Measurements from ENCODE around the gene CCDC91.
"Not testable (repeated sequence)": the region's sequence is repeated elsewhere in the genome, so short reads cannot be mapped to it uniquely, and the experiment has no call there.

CCDC91 gene

DNA sequence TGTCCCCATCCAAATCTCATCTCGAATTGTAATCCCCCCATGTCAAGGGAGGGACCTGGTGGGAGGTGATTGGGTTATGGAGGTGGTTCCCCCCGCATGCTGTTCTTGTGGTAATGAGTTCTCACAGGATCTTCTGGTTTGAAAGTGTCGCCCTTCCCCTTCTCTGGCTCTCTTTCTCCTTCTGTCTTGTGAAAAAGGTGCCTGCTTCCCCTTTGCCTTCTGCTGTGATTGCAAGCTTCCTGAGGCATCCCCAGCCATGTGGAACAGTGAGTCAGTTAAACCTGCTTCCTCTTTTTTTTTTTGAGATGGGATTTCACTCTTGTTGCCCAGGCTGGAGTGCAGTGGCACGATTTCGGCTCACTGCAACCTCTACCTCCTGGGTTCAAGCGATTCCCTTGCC, 104.0 kb downstream of the CCDC91 start:
- no peak for DNase-seq

DNA sequence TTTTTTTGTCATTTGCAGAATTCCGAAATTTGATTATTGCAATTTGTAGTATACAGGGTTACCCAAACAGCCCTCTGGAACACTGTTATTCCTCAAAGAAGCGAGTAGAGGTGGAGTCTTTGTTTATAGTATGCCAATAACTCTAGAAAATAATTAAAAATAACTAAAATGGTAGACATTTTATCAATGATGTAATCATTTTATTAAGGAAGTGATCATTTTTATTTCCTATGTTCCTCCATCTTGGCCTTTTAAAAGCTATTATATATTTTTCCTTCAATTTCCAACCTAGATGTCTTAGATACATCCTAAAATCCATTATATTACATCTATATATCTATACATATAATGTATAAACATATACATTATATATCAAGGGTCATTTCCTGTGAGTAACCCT, 106.0 kb downstream of the CCDC91 start:
- no peak for DNase-seq

- no peak for DNase-seq
These were observed 112.9 kb downstream of the CCDC91 start for GRCh38 chr12:28303192-28303591.

DNA sequence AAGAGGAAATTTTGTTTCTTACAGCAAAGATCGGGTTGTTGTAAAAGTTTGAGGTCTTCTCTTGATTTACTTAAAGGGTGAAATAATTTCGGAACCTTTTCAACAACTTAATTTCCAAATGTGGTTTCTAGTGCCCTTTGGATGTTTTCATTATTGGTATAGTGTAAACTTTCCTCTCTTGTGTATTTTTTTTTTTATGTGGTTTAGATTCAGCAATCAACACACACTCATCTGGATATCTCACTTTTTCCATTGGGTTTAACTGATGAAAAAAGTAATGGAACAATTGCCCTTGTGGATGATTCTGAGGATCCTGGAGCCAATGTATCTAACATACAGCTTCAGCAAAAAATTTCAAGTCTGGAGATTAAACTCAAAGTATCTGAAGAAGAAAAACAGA, 116.3 kb downstream of the CCDC91 start:
- no peak for DNase-seq

DNA sequence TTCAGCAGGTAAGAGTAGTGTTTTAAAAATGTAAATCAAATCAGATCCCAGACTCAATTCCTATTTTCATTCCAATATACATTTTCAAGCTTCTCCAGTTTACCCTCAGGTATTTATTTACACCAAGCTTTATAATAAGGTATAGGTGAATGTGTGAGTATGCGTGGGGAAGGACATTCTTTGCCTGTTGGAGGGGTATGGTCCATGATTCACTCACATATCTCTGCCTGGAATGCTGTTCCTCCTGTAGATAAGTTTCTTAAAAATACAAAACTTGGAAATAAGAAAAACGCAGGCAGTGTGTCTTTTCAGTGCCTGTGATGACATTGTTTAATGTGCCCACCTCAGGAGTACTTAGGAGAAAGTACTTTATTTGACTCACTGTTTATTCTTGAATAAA, 118.6 kb downstream of the CCDC91 start:
- no peak for DNase-seq

DNA sequence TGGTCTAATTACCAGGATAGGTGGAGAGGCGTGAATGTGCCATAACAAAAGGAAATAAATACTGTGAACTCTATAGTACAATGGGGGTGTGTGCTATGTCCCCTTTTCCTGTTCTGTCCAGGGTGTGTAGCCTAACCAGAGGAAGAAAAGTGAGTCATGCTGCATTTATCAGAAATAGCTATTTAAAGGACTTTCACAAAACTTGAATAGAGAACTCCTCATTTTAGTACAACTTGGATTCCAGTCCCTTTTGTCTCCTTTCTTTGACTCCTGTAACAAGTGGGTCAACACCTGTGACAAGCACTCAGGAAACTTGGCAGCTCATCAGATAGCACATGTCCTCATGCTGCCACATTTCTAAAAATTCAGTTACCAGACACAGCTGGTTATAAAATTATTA, 123.4 kb downstream of the CCDC91 start:
- no peak for DNase-seq

- DNase-seq, result no peak
These were observed 125.8 kb downstream of the CCDC91 start for GRCh38 chr12:28316049-28316448.

- no peak for DNase-seq
These were observed 128.0 kb downstream of the CCDC91 start for GRCh38 chr12:28318273-28318672.

DNA sequence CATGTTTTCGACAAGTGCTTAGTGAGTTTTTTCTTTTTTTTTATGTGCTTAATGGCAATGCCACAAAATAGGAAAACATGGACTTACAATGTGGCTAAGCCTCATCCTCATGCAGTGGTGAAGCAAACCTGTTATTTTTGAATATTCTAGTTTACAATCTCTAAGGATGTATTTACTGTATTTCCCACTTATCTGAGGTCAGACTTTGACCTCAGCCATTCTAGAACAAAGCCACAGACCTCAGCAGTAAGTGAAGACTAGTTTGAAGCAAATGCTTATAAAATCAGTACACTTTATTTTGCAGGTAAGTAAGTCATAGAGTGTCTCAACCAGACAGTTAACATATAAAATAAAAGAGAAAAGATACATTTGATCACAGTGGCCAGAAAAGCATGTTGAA, 130.1 kb downstream of the CCDC91 start:
- no peak for DNase-seq

DNA sequence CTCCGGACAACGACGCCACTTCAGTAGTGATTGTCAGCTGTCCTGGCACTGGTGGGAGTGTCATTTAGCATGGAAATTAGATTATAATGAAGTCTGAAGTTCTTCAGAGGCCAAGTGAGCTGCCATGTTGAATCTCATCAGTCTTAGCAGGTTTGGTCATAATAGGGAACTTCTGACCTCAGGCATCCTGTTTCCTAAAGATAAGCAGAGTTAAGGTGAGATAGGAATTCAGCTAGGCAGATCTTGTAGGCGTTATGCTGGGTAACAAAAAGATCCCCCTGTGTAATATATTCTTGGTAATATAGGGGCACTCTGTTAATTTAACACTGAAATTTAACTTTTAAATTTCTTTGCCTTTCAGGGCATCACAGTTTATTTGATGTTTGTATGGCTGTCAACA, 137.5 kb downstream of the CCDC91 start:
- DNase-seq, result no peak

- no peak for DNase-seq
These were observed 138.7 kb downstream of the CCDC91 start for GRCh38 chr12:28328967-28329366.

DNA sequence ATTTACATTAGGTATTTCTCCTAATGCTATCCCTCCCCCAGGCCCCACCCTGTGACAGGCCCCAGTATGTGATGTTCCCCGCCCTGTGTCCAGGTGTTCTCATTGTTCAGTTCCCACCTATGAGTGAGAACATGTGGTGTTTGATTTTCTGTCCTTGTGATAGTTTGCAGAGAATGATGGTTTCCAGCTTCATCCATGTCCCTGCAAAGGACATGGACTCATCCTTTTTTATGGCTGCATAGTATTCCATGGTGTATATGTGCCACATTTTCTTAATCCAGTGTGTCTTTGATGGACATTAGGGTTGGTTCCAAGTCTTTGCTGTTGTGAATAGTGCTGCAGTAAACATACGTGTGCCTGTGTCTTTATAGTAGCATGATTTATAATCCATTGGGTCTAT, 139.5 kb downstream of the CCDC91 start:
- DNase-seq, result not testable (repeated sequence)

- DNase-seq, result not testable (repeated sequence)
These were observed 140.0 kb downstream of the CCDC91 start for GRCh38 chr12:28330232-28330631.

GRCh38 chr12:28331130-28331529, 140.9 kb downstream of the CCDC91 start:
- no peak for DNase-seq

DNA sequence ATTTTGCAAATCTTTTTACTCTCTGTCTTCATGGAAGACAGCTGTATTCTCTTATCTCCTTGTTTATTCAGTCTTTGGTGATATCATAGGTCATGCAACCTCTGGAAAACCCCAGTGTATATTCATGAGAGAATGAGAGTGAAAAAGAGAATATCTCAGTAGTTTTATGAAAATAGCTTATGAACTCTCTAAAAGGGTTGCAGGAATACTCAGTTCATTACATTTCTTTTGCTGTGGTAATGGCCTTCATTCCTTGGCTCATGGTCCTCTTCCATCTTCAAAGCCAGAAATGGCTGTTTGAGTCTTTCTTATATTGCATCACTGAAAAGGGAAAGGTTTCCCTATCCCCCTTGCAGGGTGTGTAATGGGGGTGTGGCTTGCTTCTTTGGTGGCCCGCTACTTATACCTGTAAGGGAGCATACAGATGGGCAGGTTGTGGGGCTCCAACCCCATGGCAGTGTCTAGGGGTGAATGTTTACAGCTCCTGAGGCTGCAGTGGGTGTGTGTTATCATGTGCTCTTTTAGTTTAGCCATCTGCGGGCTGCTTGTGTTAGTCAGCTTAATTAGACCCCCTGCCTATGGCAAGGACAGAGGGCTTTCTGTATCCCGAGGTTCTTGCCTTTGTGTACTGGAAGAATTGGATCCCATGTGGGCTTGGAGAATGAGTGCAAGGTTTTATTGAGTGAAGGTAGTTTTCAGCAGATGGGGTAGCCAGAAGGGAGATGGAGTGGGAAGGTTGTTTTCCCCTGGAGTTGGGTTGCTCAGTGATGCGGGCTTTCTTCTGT, 150.2 kb downstream of the CCDC91 start:
- DNase-seq, result no peak

DNA sequence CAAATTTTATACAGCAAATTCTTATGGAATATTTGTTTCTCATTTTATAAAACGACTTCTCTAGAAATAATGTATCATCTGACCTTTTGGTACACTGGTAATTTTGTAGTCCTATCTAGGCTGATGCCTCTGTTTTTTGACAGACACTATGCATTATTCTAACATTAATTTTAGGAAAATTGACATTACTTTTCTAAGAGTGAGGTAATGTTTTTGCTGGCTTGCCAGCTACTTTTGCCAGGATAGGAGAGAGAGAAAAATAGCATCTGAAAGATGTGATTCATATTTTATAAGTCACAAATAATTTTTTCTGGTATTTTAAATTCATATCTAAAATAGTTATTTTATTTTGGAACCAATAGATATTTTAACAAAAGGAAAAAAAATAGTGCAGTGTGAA, 153.5 kb downstream of the CCDC91 start:
- no peak for DNase-seq

DNA sequence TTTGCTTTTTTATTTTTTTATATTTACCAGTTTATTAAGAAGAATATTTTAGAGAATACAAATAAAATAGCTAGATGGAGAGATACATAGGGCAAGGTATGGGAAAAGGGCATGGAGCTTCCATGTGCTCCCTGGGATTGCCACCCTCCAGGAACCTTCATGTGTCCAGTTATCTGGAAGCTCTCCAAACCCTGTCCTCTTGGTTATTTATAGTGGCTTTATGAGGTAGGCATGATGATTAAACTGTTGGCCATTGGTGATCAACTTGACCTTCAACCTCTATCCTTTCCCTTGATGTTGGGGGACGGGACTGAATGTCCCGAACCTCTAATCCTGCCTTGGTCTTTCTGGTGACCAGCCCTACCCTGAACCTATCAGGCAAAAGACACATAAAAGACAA, 156.3 kb downstream of the CCDC91 start:
- DNase-seq, result no peak

GRCh38 chr12:28349196-28349595, 158.9 kb downstream of the CCDC91 start:
- DNase-seq, result no peak

- no peak for DNase-seq
These were observed 160.2 kb downstream of the CCDC91 start for GRCh38 chr12:28350502-28350901.

DNA sequence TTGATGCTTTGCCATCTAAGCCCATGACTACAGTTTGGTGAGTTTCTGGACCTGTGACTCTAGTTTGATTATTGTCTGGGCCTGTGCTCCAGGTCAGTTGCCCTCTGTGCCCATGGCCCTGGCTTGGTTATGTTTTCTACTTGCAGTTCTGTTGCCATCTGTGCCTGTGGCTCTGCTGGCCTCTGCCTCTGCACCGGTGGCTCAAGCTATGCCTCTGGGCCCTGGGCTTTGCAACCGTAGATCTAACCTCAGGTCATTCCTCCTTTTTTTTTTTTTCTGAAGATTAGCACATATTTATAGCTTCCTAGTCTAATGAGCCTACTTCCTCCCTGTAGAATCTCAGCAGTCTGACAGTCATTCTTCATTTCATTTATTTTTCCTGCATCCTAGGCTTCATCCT, 161.2 kb downstream of the CCDC91 start:
- DNase-seq, result no peak

GRCh38 chr12:28355161-28355560, 164.9 kb downstream of the CCDC91 start:
- no peak for DNase-seq

DNA sequence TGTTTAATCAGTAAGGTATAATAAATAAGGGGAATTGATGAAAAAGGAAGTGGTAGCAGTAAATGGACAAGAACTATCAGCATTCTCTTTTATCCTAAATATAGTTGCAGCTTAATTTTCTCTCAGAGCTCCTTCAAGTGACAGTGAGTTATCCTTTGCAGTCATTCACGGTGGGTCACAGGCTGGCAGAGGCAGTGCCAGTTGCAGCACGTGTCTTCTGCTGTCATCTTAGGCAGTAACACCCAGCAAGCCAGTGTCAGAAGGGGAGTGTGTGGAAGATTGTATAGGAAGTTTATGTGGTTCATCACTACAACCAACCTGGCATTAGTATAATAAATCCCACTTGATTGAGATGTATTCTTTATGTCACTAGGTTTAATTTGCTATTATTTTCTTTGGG, 170.0 kb downstream of the CCDC91 start:
- no peak for DNase-seq

DNA sequence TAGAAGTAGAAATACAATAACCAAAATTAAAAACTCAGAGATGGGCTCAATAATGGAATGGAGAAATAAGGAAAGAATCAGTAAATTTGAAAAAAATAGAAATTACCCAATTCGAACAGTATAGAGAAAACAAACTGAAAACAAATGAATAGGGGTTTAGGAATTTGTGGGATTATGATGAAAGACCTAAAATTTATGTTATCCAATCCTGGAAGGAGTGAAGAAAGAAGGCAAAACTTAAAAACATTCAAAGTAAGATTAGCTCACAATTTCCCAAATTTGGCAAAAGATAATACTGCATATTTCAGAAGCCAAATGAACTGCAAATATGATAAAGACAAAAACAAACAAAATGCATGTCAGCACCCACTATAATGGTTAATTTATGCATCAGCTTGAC, 177.1 kb downstream of the CCDC91 start:
- no peak for DNase-seq

- no peak for DNase-seq
These were observed 177.7 kb downstream of the CCDC91 start for GRCh38 chr12:28367993-28368392.

GRCh38 chr12:28369483-28369882, 179.2 kb downstream of the CCDC91 start:
- DNase-seq, result no peak
